Left ventricle myocardium inferior (tissue), 1 donor: Measurements from ENCODE around the gene CCDC191. TPM values are rescaled to one million over a fixed set of nuclear protein-coding genes. Genes with fewer than 3 reads are reported as not detected.

ENCODE experiments used
- DNase-seq: peaks from one replicate; pipeline ENCODE4 v3.0.0-alpha.2; 2020
- H3K27ac ChIP-seq: fragments of 200-600 bp; replicated peaks from 2 replicates; pipeline ENCODE4 v1.8.0; 2021
- H3K27me3 ChIP-seq: fragments of 200-600 bp; 2 replicates; pipeline ENCODE4 v1.8.0; 2021; ENCODE audit warnings: low read depth
- H3K36me3 ChIP-seq: fragments of 200-600 bp; 2 replicates; pipeline ENCODE4 v1.8.0; 2021
- H3K4me1 ChIP-seq: fragments of 200-600 bp; 2 replicates; pipeline ENCODE4 v1.8.0; 2021
- H3K4me3 ChIP-seq: fragments of 200-600 bp; 2 replicates; pipeline ENCODE4 v1.8.0; 2021; ENCODE audit warnings: mild to moderate bottlenecking, moderate library complexity
- H3K9me3 ChIP-seq: fragments of 200-600 bp; replicated peaks from 2 replicates; pipeline ENCODE4 v1.8.0; 2021
- intact Hi-C: fragments of 100-400 bp; cut with micrococcal nuclease; formaldehyde crosslinking; loops from one replicate; pipeline ENCODE4 v1.11.0; 2022
- total RNA-seq: library from RNA; stranded (reverse); fragmentation: NEBNext Ultra II Directional; extraction: Animal tissue kit (Norgen Biotek cat#: 25700); gene quantifications from one replicate; pipeline ENCODE4 v1.2.1, GENCODE V29; 2021
- TF ChIP-seq, protein P1 (sequence below): fragments of 200-600 bp; IDR thresholded peaks from 2 replicates; pipeline ENCODE4 v1.8.0; 2021; ENCODE audit warnings: antibody characterized with exemption, mild to moderate bottlenecking, borderline replicate concordance
- donor health status: DM: no; HTN: yes; CAD: no; lungs with severe emphysema.

CCDC191 gene
- total RNA-seq, 1 donor from 2014 or later = 0.77 TPM

DNA sequence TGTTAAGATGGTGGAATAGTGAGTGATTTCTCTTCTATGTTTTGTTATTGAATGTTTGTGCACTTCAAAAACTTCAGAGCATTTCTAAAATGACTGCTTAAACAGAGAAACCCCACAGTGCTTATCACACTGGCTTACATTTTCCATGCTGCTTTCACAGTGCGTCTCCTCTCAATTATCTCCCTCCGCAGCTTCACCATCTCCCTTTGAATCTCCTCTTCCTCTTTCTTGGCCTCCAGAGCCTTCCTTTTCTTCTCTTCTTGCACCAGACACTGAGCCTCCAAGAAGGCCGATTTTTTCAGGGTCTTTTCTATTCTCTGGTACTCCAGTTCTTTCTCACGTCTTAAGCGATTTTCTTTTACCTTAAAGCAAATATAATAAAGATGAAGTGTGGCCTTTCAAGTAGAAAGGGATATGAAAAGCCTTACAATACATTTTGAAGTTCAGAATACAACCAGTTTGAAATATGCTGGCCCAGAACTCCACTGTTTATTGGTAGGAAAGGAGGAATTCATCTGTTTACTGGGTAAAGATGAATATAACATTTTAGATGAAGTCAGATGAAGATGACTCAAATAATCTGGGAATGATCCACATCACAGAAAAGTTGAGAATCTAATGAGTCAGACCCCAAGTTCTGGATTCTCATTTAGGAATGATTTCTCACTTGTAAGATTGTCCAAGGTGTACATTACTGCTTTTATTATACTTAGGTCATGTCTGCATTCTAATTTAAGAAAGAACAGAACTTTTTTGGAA, 21.4 kb downstream of the CCDC191 start:
- H3K4me1 ChIP-seq = no peaks in the 10 kb centered on the region
- TF ChIP-seq, protein P1, sequence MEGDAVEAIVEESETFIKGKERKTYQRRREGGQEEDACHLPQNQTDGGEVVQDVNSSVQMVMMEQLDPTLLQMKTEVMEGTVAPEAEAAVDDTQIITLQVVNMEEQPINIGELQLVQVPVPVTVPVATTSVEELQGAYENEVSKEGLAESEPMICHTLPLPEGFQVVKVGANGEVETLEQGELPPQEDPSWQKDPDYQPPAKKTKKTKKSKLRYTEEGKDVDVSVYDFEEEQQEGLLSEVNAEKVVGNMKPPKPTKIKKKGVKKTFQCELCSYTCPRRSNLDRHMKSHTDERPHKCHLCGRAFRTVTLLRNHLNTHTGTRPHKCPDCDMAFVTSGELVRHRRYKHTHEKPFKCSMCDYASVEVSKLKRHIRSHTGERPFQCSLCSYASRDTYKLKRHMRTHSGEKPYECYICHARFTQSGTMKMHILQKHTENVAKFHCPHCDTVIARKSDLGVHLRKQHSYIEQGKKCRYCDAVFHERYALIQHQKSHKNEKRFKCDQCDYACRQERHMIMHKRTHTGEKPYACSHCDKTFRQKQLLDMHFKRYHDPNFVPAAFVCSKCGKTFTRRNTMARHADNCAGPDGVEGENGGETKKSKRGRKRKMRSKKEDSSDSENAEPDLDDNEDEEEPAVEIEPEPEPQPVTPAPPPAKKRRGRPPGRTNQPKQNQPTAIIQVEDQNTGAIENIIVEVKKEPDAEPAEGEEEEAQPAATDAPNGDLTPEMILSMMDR = no peak
- H3K36me3 ChIP-seq = peaks cover 29% of the 10 kb centered on the region
- H3K9me3 ChIP-seq = no peaks in the 10 kb centered on the region
- no peak for DNase-seq
- H3K27ac ChIP-seq = no peak overlapping the region
- H3K4me3 ChIP-seq = no peak overlapping the region
- intact Hi-C loops = no loop called here
- no peaks in the 10 kb centered on the region for H3K27me3 ChIP-seq

DNA sequence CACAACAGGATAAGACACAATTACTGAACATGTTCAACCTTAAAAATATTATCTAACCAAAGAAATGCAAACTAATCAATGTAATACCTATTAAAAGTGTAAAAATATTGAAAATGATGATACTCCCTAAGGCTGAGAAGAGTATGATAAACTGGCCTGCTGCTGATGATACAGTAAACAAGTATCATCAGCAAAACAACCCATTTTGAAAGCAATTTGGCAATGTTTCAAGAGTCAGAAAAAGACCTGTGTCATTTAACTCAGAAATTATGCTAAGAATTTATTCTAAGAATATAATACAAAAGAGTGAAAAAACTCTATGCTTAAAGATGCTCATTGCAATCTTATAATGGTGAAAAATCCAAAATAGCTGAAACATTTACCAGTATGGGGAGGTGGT, 22.1 kb downstream of the CCDC191 start:
- Histone ChIP-seq H3K27ac (no peak overlapping the region), H3K4me3 (no peak overlapping the region), H3K4me1 (no peaks in the 10 kb centered on the region), H3K27me3 (no peaks in the 10 kb centered on the region), H3K36me3 (peaks cover 25% of the 10 kb centered on the region), H3K9me3 (no peaks in the 10 kb centered on the region)
- DNase-seq = no peak
- TF ChIP-seq, protein P1 = no peak
- intact Hi-C loops = no loop called here

DNA sequence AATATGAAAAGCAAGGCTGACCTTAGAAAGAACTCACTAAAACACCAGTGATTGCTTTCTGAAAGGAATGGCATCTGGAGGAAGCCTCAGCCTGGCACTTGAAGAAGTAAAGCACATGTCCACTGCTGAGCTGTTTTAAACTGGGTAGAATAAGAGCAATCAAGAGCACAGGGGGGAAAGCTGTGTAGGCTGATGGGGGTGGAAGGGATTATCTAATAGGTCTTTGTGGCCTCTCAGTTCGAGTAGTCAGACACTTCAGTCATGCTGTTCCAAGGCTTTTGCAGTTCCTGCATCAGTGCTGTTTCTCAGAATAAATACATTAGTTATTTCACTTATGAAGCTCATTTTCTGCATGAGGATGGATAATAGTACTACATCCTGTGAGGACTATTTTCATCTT, 22.6 kb downstream of the CCDC191 start:
- DNase-seq = no peak
- Histone ChIP-seq H3K4me3 (no peak overlapping the region), H3K4me1 (no peaks in the 10 kb centered on the region), H3K36me3 (peaks cover 20% of the 10 kb centered on the region), H3K27ac (no peak overlapping the region), H3K27me3 (no peaks in the 10 kb centered on the region), H3K9me3 (no peaks in the 10 kb centered on the region)
- TF ChIP-seq, protein P1 = no peak
- intact Hi-C loops = no loop called here

DNA sequence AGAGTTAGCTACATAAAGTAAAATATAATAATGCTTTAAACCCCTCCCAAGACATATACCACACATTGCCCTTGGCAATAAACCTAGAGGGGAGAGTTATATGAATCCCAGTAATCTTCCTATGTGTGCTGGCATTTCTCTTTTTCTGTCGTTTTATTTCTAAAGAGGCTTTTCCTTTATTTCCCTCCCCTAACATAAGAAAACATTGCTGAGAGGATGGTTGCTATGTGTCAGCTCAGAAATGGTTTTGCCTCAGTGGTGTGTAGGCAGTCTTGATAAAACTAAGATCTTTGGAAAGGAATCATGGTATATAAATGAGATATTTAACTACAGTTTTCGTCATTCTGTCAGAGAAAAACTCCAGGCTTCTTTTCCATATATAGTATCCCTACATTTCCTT, 30.0 kb downstream of the CCDC191 start:
- Histone ChIP-seq H3K4me1 (no peaks in the 10 kb centered on the region), H3K36me3 (no peaks in the 10 kb centered on the region), H3K27me3 (no peaks in the 10 kb centered on the region), H3K4me3 (no peak overlapping the region), H3K27ac (no peak overlapping the region), H3K9me3 (no peaks in the 10 kb centered on the region)
- intact Hi-C loops = no loop called here
- no peak for DNase-seq
- TF ChIP-seq, protein P1 = no peak

DNA sequence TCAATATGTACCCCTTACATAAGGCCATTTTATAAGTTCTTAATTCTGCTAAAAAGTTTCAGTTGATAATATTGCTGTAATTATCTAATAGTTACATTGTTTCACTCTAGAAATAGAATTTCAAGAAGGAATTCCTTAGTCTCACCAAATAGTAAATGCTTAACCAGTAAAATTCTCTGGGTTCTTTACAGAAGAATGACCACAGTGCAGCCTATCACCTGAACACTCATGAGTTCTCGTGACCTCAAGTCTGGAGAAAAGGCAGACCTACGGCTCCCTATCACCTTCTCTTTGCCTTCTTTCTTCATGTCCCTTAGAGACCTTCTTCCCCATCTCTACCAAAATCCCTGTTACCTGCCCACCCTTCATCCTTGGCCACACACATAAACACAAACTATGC, 30.9 kb downstream of the CCDC191 start:
- H3K9me3 ChIP-seq = no peaks in the 10 kb centered on the region
- DNase-seq = no peak
- TF ChIP-seq, protein P1 = no peak
- H3K4me1 ChIP-seq = no peaks in the 10 kb centered on the region
- H3K27me3 ChIP-seq = no peaks in the 10 kb centered on the region
- H3K36me3 ChIP-seq = no peaks in the 10 kb centered on the region
- no peak overlapping the region for H3K27ac ChIP-seq
- intact Hi-C loops = no loop called here
- no peak overlapping the region for H3K4me3 ChIP-seq
